HEK293 (cell line): ENCODE measurements around the gene TMEM179.

Experiments used
- CTCF ChIA-PET: fragments of 350-600 bp; formaldehyde crosslinking; extraction: SDS; loops from one replicate; lab custom pipeline; 2021; ENCODE audit warnings: antibody characterized with exemption; lab: Yijun Ruan, JAX
- POLR2A ChIA-PET: fragments of 300-600 bp; formaldehyde crosslinking; extraction: SDS; loops from one replicate; lab custom pipeline; 2020; ENCODE audit warnings: antibody characterized with exemption, inconsistent platforms; lab: Yijun Ruan, JAX
- H3K27ac ChIP-seq: fragments of 200-500 bp; sonication (Bioruptor generic); 2 replicates; pipeline ENCODE4 v1.5.1; 2014; ENCODE audit warnings: low read depth, low read length, control low read depth, inconsistent platforms; ENCODE audit errors: extremely low read depth
- H3K36me3 ChIP-seq, 2 experiments: fragments of 200-500 bp in 1 of 2; sonication (Bioruptor generic) in 1 of 2; 1 replicate in 1 of 2; 2 replicates in 1 of 2; pipeline ENCODE4 v1.5.1; 2014 to 2017; ENCODE audit warnings: inconsistent platforms in 2 of 2, low read length in 2 of 2; ENCODE audit not compliant: control insufficient read depth in 2 of 2, insufficient read depth in 1 of 2
- H3K4me1 ChIP-seq: fragments of 200-500 bp; sonication (Bioruptor generic); 2 replicates; pipeline ENCODE4 v1.5.1; 2014; ENCODE audit warnings: mild to moderate bottlenecking, low read length, inconsistent platforms; ENCODE audit not compliant: control insufficient read depth, insufficient read depth
- H3K4me3 ChIP-seq: 2 replicates; pipeline ENCODE4 v1.5.1; 2011; ENCODE audit warnings: low read depth, mild to moderate bottlenecking, control low read depth, low read length, moderate library complexity
- H3K9me3 ChIP-seq: fragments of 200-500 bp; sonication (Bioruptor generic); 2 replicates; pipeline ENCODE4 v1.5.1; 2014; ENCODE audit warnings: low read depth, low read length, inconsistent platforms; ENCODE audit not compliant: control insufficient read depth, insufficient read depth
- GLI4 ChIP-seq: fragments of 450-650 bp; formaldehyde crosslinking; IDR thresholded peaks from 2 replicates; pipeline ENCODE4 v1.5.1; 2016; ENCODE audit warnings: missing biosample characterization, missing genetic modification characterization
- IKZF3 ChIP-seq: fragments of 450-650 bp; IDR thresholded peaks from 2 replicates; pipeline ENCODE4 v1.5.0; 2018; ENCODE audit warnings: missing biosample characterization, mild to moderate bottlenecking, missing genetic modification characterization, moderate library complexity
- ZNF132 ChIP-seq: fragments of 450-650 bp; formaldehyde crosslinking; IDR thresholded peaks from 2 replicates; pipeline ENCODE4 v1.5.1; 2017; ENCODE audit warnings: missing biosample characterization, missing genetic modification characterization, borderline replicate concordance
- ZNF174 ChIP-seq: fragments of 450-650 bp; formaldehyde crosslinking; IDR thresholded peaks from 2 replicates; pipeline ENCODE4 v1.5.0; 2017; ENCODE audit warnings: missing biosample characterization, mild to moderate bottlenecking, missing genetic modification characterization
- ZNF221 ChIP-seq: fragments of 450-650 bp; formaldehyde crosslinking; IDR thresholded peaks from 2 replicates; pipeline ENCODE4 v1.5.1; 2017; ENCODE audit warnings: missing biosample characterization, missing genetic modification characterization, borderline replicate concordance
- ZNF23 ChIP-seq: fragments of 450-650 bp; formaldehyde crosslinking; IDR thresholded peaks from 2 replicates; pipeline ENCODE4 v1.5.1; 2016; ENCODE audit warnings: missing biosample characterization, missing genetic modification characterization, borderline replicate concordance
- ZNF274 ChIP-seq, 2 experiments: fragments of 200-500 bp in 1 of 2; fragments of 450-650 bp in 1 of 2; sonication (Bioruptor generic) in 1 of 2; formaldehyde crosslinking in 1 of 2; IDR thresholded peaks; 2 replicates each; pipeline versions ENCODE4 v1.5.1 to v1.6.1; 2014 to 2016; ENCODE audit warnings: borderline replicate concordance in 1 of 2, inconsistent platforms in 1 of 2, low read length in 1 of 2, missing biosample characterization in 1 of 2, missing genetic modification characterization in 1 of 2
- ZNF37A ChIP-seq: fragments of 450-650 bp; IDR thresholded peaks from 2 replicates; pipeline ENCODE4 v1.5.1; 2018; ENCODE audit warnings: missing biosample characterization, missing genetic modification characterization
- ZNF404 ChIP-seq: fragments of 450-650 bp; formaldehyde crosslinking; IDR thresholded peaks from 2 replicates; pipeline ENCODE4 v1.5.1; 2017; ENCODE audit warnings: missing biosample characterization, missing genetic modification characterization
- ZNF549 ChIP-seq: fragments of 450-650 bp; IDR thresholded peaks from 2 replicates; pipeline ENCODE4 v1.5.1; 2018; ENCODE audit warnings: missing biosample characterization, missing genetic modification characterization, mild to moderate bottlenecking, inconsistent platforms, moderate library complexity
- ZNF629 ChIP-seq: fragments of 450-650 bp; formaldehyde crosslinking; IDR thresholded peaks from 2 replicates; pipeline ENCODE4 v1.5.1; 2017; ENCODE audit warnings: missing biosample characterization, missing genetic modification characterization
- ZNF701 ChIP-seq: fragments of 450-650 bp; formaldehyde crosslinking; IDR thresholded peaks from 2 replicates; pipeline ENCODE4 v1.5.1; 2016; ENCODE audit warnings: missing biosample characterization, missing genetic modification characterization
- TF ChIP-seq, protein P1 (sequence below): fragments of 450-650 bp; formaldehyde crosslinking; IDR thresholded peaks from 2 replicates; pipeline ENCODE4 v1.5.1; 2016; ENCODE audit warnings: missing biosample characterization, missing genetic modification characterization, borderline replicate concordance
- TF ChIP-seq, protein P2 (sequence below): fragments of 450-650 bp; formaldehyde crosslinking; IDR thresholded peaks from 2 replicates; pipeline ENCODE4 v1.5.1; 2016; ENCODE audit warnings: missing biosample characterization, missing genetic modification characterization
- TF ChIP-seq, protein P3 (sequence below): fragments of 450-650 bp; formaldehyde crosslinking; IDR thresholded peaks from 2 replicates; pipeline ENCODE4 v1.5.1; 2016; ENCODE audit warnings: missing biosample characterization, missing genetic modification characterization
- TF ChIP-seq, protein P4 (sequence below): fragments of 450-650 bp; formaldehyde crosslinking; IDR thresholded peaks from 2 replicates; pipeline ENCODE4 v1.5.1; 2017; ENCODE audit warnings: missing biosample characterization, missing genetic modification characterization
- TF ChIP-seq, protein P5 (sequence below): fragments of 450-650 bp; formaldehyde crosslinking; IDR thresholded peaks from 2 replicates; pipeline ENCODE4 v1.5.0; 2017; ENCODE audit warnings: missing biosample characterization, missing genetic modification characterization, borderline replicate concordance

Gene TMEM179

DNA sequence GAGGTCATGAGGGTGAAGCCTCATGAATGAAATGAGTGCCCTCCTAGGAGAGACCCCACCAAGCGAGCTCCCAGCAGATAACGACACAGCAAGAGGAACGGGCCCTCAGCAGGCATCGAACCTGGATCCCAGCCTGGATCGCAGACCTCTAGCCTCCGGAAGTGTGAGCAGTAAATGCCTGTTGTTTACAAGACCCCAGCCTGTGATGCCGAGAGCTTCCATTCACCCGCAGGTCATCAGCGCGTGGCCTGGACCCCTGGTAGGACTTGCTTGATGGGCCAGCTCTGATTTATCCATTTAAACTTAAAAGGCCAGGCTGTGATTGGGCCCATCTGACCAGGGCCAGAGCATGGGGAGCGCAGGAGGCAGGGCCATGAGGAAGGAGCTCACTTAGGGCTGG, 7.0 kb downstream of the TMEM179 start:
- Histone ChIP-seq H3K4me1 (no peaks in the 10 kb centered on the region), H3K36me3 (no peaks in the 10 kb centered on the region), H3K4me3 (no peak overlapping the region), H3K9me3 (no peaks in the 10 kb centered on the region), H3K27ac (no peak overlapping the region)
- CTCF ChIA-PET: no interaction called here
- TF ChIP-seq, protein P1, sequence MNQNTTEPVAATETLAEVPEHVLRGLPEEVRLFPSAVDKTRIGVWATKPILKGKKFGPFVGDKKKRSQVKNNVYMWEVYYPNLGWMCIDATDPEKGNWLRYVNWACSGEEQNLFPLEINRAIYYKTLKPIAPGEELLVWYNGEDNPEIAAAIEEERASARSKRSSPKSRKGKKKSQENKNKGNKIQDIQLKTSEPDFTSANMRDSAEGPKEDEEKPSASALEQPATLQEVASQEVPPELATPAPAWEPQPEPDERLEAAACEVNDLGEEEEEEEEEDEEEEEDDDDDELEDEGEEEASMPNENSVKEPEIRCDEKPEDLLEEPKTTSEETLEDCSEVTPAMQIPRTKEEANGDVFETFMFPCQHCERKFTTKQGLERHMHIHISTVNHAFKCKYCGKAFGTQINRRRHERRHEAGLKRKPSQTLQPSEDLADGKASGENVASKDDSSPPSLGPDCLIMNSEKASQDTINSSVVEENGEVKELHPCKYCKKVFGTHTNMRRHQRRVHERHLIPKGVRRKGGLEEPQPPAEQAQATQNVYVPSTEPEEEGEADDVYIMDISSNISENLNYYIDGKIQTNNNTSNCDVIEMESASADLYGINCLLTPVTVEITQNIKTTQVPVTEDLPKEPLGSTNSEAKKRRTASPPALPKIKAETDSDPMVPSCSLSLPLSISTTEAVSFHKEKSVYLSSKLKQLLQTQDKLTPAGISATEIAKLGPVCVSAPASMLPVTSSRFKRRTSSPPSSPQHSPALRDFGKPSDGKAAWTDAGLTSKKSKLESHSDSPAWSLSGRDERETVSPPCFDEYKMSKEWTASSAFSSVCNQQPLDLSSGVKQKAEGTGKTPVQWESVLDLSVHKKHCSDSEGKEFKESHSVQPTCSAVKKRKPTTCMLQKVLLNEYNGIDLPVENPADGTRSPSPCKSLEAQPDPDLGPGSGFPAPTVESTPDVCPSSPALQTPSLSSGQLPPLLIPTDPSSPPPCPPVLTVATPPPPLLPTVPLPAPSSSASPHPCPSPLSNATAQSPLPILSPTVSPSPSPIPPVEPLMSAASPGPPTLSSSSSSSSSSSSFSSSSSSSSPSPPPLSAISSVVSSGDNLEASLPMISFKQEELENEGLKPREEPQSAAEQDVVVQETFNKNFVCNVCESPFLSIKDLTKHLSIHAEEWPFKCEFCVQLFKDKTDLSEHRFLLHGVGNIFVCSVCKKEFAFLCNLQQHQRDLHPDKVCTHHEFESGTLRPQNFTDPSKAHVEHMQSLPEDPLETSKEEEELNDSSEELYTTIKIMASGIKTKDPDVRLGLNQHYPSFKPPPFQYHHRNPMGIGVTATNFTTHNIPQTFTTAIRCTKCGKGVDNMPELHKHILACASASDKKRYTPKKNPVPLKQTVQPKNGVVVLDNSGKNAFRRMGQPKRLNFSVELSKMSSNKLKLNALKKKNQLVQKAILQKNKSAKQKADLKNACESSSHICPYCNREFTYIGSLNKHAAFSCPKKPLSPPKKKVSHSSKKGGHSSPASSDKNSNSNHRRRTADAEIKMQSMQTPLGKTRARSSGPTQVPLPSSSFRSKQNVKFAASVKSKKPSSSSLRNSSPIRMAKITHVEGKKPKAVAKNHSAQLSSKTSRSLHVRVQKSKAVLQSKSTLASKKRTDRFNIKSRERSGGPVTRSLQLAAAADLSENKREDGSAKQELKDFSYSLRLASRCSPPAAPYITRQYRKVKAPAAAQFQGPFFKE (tag by site-specific recombination): no peak
- TF ChIP-seq, protein P2, sequence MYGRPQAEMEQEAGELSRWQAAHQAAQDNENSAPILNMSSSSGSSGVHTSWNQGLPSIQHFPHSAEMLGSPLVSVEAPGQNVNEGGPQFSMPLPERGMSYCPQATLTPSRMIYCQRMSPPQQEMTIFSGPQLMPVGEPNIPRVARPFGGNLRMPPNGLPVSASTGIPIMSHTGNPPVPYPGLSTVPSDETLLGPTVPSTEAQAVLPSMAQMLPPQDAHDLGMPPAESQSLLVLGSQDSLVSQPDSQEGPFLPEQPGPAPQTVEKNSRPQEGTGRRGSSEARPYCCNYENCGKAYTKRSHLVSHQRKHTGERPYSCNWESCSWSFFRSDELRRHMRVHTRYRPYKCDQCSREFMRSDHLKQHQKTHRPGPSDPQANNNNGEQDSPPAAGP: no peak
- no peak for TF ChIP-seq ZNF629 (tag by site-specific recombination)
- TF ChIP-seq, protein P3, sequence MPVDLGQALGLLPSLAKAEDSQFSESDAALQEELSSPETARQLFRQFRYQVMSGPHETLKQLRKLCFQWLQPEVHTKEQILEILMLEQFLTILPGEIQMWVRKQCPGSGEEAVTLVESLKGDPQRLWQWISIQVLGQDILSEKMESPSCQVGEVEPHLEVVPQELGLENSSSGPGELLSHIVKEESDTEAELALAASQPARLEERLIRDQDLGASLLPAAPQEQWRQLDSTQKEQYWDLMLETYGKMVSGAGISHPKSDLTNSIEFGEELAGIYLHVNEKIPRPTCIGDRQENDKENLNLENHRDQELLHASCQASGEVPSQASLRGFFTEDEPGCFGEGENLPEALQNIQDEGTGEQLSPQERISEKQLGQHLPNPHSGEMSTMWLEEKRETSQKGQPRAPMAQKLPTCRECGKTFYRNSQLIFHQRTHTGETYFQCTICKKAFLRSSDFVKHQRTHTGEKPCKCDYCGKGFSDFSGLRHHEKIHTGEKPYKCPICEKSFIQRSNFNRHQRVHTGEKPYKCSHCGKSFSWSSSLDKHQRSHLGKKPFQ (tag by site-specific recombination): no peak
- no peak for TF ChIP-seq ZNF404 (tag by site-specific recombination)
- no peak for TF ChIP-seq ZNF274 (IDR thresholded peaks at IDR 0.05; ENCODE audit: low read length)
- no peak for TF ChIP-seq ZNF274 (tag by site-specific recombination; IDR thresholded peaks at IDR 0.05; ENCODE audit: borderline replicate concordance)
- TF ChIP-seq, protein P4, sequence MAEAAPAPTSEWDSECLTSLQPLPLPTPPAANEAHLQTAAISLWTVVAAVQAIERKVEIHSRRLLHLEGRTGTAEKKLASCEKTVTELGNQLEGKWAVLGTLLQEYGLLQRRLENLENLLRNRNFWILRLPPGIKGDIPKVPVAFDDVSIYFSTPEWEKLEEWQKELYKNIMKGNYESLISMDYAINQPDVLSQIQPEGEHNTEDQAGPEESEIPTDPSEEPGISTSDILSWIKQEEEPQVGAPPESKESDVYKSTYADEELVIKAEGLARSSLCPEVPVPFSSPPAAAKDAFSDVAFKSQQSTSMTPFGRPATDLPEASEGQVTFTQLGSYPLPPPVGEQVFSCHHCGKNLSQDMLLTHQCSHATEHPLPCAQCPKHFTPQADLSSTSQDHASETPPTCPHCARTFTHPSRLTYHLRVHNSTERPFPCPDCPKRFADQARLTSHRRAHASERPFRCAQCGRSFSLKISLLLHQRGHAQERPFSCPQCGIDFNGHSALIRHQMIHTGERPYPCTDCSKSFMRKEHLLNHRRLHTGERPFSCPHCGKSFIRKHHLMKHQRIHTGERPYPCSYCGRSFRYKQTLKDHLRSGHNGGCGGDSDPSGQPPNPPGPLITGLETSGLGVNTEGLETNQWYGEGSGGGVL (tag by site-specific recombination): no peak
- TF ChIP-seq GLI4 (tag by site-specific recombination): no peak
- TF ChIP-seq ZNF23 (tag by site-specific recombination): no peak
- TF ChIP-seq ZNF132 (tag by site-specific recombination): no peak
- TF ChIP-seq ZNF37A (tag by site-specific recombination): no peak
- TF ChIP-seq ZNF549 (tag by site-specific recombination): no peak
- TF ChIP-seq, protein P5, sequence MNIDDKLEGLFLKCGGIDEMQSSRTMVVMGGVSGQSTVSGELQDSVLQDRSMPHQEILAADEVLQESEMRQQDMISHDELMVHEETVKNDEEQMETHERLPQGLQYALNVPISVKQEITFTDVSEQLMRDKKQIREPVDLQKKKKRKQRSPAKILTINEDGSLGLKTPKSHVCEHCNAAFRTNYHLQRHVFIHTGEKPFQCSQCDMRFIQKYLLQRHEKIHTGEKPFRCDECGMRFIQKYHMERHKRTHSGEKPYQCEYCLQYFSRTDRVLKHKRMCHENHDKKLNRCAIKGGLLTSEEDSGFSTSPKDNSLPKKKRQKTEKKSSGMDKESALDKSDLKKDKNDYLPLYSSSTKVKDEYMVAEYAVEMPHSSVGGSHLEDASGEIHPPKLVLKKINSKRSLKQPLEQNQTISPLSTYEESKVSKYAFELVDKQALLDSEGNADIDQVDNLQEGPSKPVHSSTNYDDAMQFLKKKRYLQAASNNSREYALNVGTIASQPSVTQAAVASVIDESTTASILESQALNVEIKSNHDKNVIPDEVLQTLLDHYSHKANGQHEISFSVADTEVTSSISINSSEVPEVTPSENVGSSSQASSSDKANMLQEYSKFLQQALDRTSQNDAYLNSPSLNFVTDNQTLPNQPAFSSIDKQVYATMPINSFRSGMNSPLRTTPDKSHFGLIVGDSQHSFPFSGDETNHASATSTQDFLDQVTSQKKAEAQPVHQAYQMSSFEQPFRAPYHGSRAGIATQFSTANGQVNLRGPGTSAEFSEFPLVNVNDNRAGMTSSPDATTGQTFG (tag by site-specific recombination): no peak
- no peak for TF ChIP-seq IKZF3 (tag by site-specific recombination)
- TF ChIP-seq ZNF174: no peak
- no peak for TF ChIP-seq ZNF221 (tag by site-specific recombination)
- TF ChIP-seq ZNF701 (tag by site-specific recombination): no peak
- POLR2A ChIA-PET: no interaction called here
